HepG2 (cell line): ENCODE results near the gene USP38. TPM values are rescaled to one million over a fixed set of nuclear protein-coding genes. Genes with fewer than 3 reads are reported as not detected.
A peak's percentile ranks its signal among the peaks of the same experiment; 100 is the strongest.

Experiments
- ASH2L ChIP-seq: fragments of 300-600, 200-600 bp; sonication (generic); IDR thresholded peaks from 2 replicates; pipeline ENCODE4 v1.7.0; 2017; ENCODE audit warnings: low read depth, mild to moderate bottlenecking, moderate library complexity, mixed read lengths, low read length; ENCODE audit not compliant: insufficient read length
- DDIT3 ChIP-seq: sonication (generic); formaldehyde crosslinking; IDR thresholded peaks from 2 replicates; pipeline ENCODE4 v1.4.0; 2020; ENCODE audit warnings: mild to moderate bottlenecking, missing genetic modification reagents
- DPF2 ChIP-seq: sonication (generic); formaldehyde crosslinking; IDR thresholded peaks from 2 replicates; pipeline ENCODE4 v1.4.0; 2020; ENCODE audit warnings: mild to moderate bottlenecking, low read depth, missing genetic modification reagents, borderline replicate concordance
- EHMT2 ChIP-seq: fragments of 200-600 bp; sonication (generic); IDR thresholded peaks from 2 replicates; pipeline ENCODE4 v1.7.0; 2017; ENCODE audit warnings: antibody characterized with exemption, low read depth, low read length, borderline replicate concordance
- FOSL1 ChIP-seq: sonication (generic); formaldehyde crosslinking; IDR thresholded peaks from 2 replicates; pipeline ENCODE4 v1.9.0; 2021; ENCODE audit warnings: missing genetic modification reagents, borderline replicate concordance
- HBP1 ChIP-seq: IDR thresholded peaks from 2 replicates; pipeline ENCODE4 v1.6.1; 2016; ENCODE audit warnings: low read depth, control low read depth
- HNRNPH1 ChIP-seq: fragments of 200-400 bp; formaldehyde crosslinking; optimal IDR thresholded peaks from 2 replicates; pipeline ENCODE3; 2017; ENCODE audit warnings: mild to moderate bottlenecking, low read depth, low read length
- HNRNPUL1 ChIP-seq: fragments of 200-400 bp; formaldehyde crosslinking; IDR thresholded peaks from 2 replicates; pipeline ENCODE4 v1.6.1; 2017; ENCODE audit warnings: low read depth, mild to moderate bottlenecking, low read length, moderate library complexity
- HOXA3 ChIP-seq: sonication (generic); formaldehyde crosslinking; IDR thresholded peaks from 2 replicates; pipeline ENCODE4 v1.5.0; 2020; ENCODE audit warnings: missing genetic modification reagents
- KDM6A ChIP-seq: IDR thresholded peaks from 2 replicates; pipeline ENCODE4 v1.6.1; 2016; ENCODE audit warnings: low read depth
- MATR3 ChIP-seq: sonication (generic); formaldehyde crosslinking; IDR thresholded peaks from 2 replicates; pipeline ENCODE4 v1.4.0; 2020; ENCODE audit warnings: missing genetic modification reagents
- MIXL1 ChIP-seq: IDR thresholded peaks from 2 replicates; pipeline ENCODE4 v1.6.1; 2016
- PAXIP1 ChIP-seq: sonication (generic); formaldehyde crosslinking; conservative IDR thresholded peaks from 2 replicates; pipeline ENCODE4 v1.4.0; 2020; ENCODE audit warnings: mild to moderate bottlenecking, missing genetic modification reagents, moderate library complexity
- PHF20 ChIP-seq: sonication (generic); formaldehyde crosslinking; IDR thresholded peaks from 2 replicates; pipeline ENCODE4 v1.5.0; 2020; ENCODE audit warnings: mild to moderate bottlenecking, missing genetic modification reagents
- PPARG ChIP-seq: conservative IDR thresholded peaks from 2 replicates; pipeline ENCODE4 v1.6.1; 2016; ENCODE audit warnings: missing biosample characterization, missing genetic modification reagents
- RBM22 ChIP-seq: fragments of 200-400 bp; formaldehyde crosslinking; optimal IDR thresholded peaks from 2 replicates; pipeline ENCODE3; 2017; ENCODE audit warnings: mild to moderate bottlenecking, low read length, moderate library complexity
- ZMYM2 ChIP-seq: sonication (generic); formaldehyde crosslinking; IDR thresholded peaks from 2 replicates; pipeline ENCODE4 v1.8.0; 2022; ENCODE audit warnings: mild to moderate bottlenecking, missing genetic modification reagents
- ZNF281 ChIP-seq: sonication (generic); formaldehyde crosslinking; IDR thresholded peaks from 2 replicates; pipeline ENCODE4 v1.4.0; 2020; ENCODE audit warnings: missing genetic modification reagents, borderline replicate concordance
- ZNF317 ChIP-seq: sonication (generic); formaldehyde crosslinking; IDR thresholded peaks from 2 replicates; pipeline ENCODE4 v1.5.0; 2020; ENCODE audit warnings: mild to moderate bottlenecking, missing genetic modification reagents
- ZNF367 ChIP-seq: sonication (generic); formaldehyde crosslinking; IDR thresholded peaks from 2 replicates; pipeline ENCODE4 v1.4.0; 2020; ENCODE audit warnings: missing genetic modification reagents, borderline replicate concordance
- ZNF570 ChIP-seq: sonication (generic); formaldehyde crosslinking; IDR thresholded peaks from 2 replicates; pipeline ENCODE4 v1.4.0; 2020; ENCODE audit warnings: mild to moderate bottlenecking, missing genetic modification reagents, borderline replicate concordance
- ZNF704 ChIP-seq: sonication (generic); formaldehyde crosslinking; IDR thresholded peaks from 2 replicates; pipeline ENCODE4 v1.8.1; 2023; ENCODE audit warnings: mild to moderate bottlenecking, inconsistent platforms, moderate library complexity, missing genetic modification reagents, borderline replicate concordance
- polyA plus RNA-seq, 8 experiments: library from polyadenylated mRNA; depleted of rRNA in 3 of 8; stranded (reverse) in 7 of 8; unstranded in 1 of 8; fragments of >200 nt; fragmentation: Illumina TruSeq in 4 of 8; extraction: Trizol in 4 of 8; gene quantifications; 2 replicates each; pipeline versions ENCODE4 v1.2.1 to v1.2.3, GENCODE V29; 2011 to 2016; ENCODE audit warnings: low read depth in 4 of 8, missing spikeins in 1 of 8, mixed read lengths in 1 of 8; ENCODE audit not compliant: insufficient read depth in 1 of 8
- total RNA-seq, 5 experiments: library from RNA; depleted of rRNA; stranded (reverse); fragments of >200 nt; fragmentation: Illumina TruSeq; extraction: Trizol; gene quantifications; 2 replicates each; pipeline ENCODE4 v1.2.3, GENCODE V29; 2016; ENCODE audit warnings: low read depth in 1 of 5

Gene USP38
- total and polyA plus RNA-seq, 2 of the 13 experiments (the other 11 are each of a cell fraction or from before 2014, with no cell fraction given) = 4.5 to 11.8 TPM

- TF ChIP-seq ZNF704 (CRISPR knock-in tag) (no peak), EHMT2 (no peak), DDIT3 (CRISPR knock-in tag) (no peak), PPARG (CRISPR knock-in tag) (peak; percentile 84), HOXA3 (peak; percentile 76), HBP1 (CRISPR knock-in tag) (no peak; the same call in 1 of the 2 replicates), ZNF317 (CRISPR knock-in tag) (0 out of 2 replicates have a peak, but pooled peaks have one; percentile 58), PAXIP1 (peak; percentile 86), HNRNPH1 (no peak), RBM22 (no peak), ASH2L (peak; percentile 48), ZNF367 (CRISPR knock-in tag) (no peak), KDM6A (CRISPR knock-in tag) (peak; percentile 84), MIXL1 (CRISPR knock-in tag) (peak; percentile 93), ZNF570 (CRISPR knock-in tag) (no peak), HNRNPUL1 (no peak), DPF2 (CRISPR knock-in tag) (peak; percentile 58; the same call in 1 of the 2 replicates), FOSL1 (CRISPR knock-in tag) (peak; percentile 45; the same call in 1 of the 2 replicates), MATR3 (no peak), PHF20 (CRISPR knock-in tag) (no peak), ZNF281 (peak; percentile 15; the same call in 1 of the 2 replicates), ZMYM2 (peak; percentile 63; the same call in 1 of the 2 replicates)
Measured at GRCh38 chr4:143225167-143225566, 40.5 kb downstream of the USP38 start (continued).
